Frontal cortex (tissue), 4 donors: ENCODE data around the gene WIF1. TPM values are rescaled to one million over a fixed set of nuclear protein-coding genes. Genes with fewer than 3 reads are reported as not detected.

Experiments
- DNase-seq, 2 donors: peaks; one replicate each; pipeline ENCODE4 v3.0.0; 2012; ENCODE audit warnings: low spot score in 2 of 2
- FAIRE-seq: peaks from 2 replicates; lab custom pipeline; 2012; peaks lifted over from hg19 to GRCh38; lab: Jason Lieb, UNC
- total RNA-seq: library from RNA; depleted of rRNA; stranded (reverse); fragments of >200 nt; gene quantifications from one replicate; pipeline ENCODE4 v1.2.3, GENCODE V29; 2014
- donor health status: control.
- donor health status: control.
- donor health status: control.

The WIF1 gene
- total RNA-seq, 1 donor from 2014 or later, result 0.41 TPM

- FAIRE-seq, result peak; percentile 61
These were observed 2.4 kb upstream of the WIF1 start for GRCh38 chr12:65123435-65124063.

GRCh38 chr12:65122703-65123102 lies 1.6 kb upstream of the WIF1 start:
- FAIRE-seq (no peak), DNase-seq (no peak)

More at GRCh38 chr12:65123435-65124063, 2.4 kb upstream of the WIF1 start:
- DNase-seq, result no peak

- FAIRE-seq, result no peak
- DNase-seq, result no peak
These were observed 908 bp upstream of the WIF1 start for GRCh38 chr12:65121956-65122469.

- DNase-seq (no peak), FAIRE-seq (no peak)
These were observed 2.0 kb downstream of the WIF1 start for GRCh38 chr12:65119063-65119462.

DNA sequence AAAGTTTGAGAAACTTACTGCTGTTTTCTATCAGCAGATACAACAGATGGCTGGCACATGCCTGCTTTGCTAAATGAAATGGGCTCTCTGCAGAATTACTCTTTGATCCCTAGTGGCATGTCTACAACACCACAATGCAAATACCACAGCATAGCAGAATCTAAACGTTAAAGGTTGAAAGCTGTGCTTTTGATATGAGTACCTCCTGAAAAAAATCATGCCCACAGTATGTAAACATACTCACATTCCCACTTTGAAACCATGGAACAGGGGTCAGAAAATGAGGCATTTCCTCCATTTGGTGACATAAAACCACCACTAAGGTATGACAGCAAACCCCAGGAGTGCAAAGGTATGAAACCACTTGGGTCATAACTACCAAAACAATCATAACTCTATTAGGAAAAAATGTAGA lies 7.5 kb downstream of the WIF1 start:
- DNase-seq (no peak), FAIRE-seq (no peak)

GRCh38 chr12:65106948-65107347 lies 14.2 kb downstream of the WIF1 start:
- no peak for FAIRE-seq
- no peak for DNase-seq

DNA sequence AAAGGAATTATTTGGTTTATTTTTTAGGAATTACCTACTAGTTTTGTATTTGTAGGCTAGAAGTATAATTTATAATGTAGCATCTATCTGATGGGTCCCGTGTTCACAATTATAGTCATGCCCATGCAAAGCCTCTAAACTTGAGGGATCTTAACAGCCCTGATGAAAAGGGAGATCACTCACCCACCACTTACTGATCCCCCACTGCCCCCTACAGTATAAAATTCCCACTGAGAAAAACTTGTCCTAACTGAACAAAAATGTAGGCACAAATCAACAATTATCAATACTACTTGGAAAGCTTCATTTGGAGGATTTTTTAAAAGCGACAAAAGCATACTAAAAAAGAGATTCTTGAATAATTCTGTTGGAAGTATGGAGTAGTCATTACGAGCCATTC lies 21.0 kb downstream of the WIF1 start:
- DNase-seq, result no peak
- FAIRE-seq, result no peak

DNA sequence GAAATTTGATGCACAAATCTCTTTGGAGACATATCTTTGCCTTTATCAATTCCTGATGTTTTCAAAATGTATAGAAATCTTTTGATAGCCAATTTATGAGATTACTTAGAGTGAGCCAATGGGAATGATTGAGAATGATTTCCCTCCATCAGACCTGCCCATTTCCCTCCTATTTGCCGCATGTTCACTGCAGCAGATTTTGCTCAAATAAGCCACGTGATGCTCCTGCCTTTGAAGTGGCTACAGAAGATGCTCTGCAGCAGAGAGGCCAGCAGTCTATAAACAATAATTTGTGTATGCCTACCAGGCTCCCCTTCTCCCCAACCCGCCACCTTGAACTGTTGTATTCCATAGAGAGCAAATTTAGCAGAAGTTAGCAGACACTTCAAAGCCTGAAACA lies 21.9 kb downstream of the WIF1 start:
- DNase-seq (no peak), FAIRE-seq (no peak)

DNA sequence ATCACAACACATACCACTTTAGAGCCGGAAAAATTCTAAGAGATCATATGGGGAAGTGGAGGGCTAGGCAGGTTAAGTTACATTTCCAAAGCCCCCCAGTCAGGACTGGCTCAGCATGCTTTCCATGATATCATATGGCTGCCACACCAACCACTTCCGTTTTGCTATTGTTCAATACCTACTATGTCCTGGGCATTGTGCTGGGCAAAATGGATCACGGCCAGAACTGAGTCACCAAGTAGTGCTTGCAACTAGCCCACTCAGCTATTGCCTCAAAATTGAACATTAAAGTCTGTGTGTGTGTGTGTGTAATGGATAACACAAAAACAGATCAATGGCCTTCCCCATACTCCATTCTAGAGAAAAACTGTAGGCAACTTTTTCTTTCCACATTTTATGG lies 22.7 kb downstream of the WIF1 start:
- DNase-seq (no peak), FAIRE-seq (no peak)

GRCh38 chr12:65094722-65095121 lies 26.4 kb downstream of the WIF1 start:
- DNase-seq (no peak), FAIRE-seq (no peak)

GRCh38 chr12:65093606-65094005 lies 27.5 kb downstream of the WIF1 start:
- DNase-seq, result no peak
- no peak for FAIRE-seq

GRCh38 chr12:65090461-65090860 lies 30.6 kb downstream of the WIF1 start:
- DNase-seq (no peak), FAIRE-seq (no peak)

GRCh38 chr12:65086236-65086635 lies 34.9 kb downstream of the WIF1 start:
- DNase-seq (no peak), FAIRE-seq (no peak)

- FAIRE-seq (no peak), DNase-seq (no peak)
These were observed 36.5 kb downstream of the WIF1 start for GRCh38 chr12:65084579-65084978.

DNA sequence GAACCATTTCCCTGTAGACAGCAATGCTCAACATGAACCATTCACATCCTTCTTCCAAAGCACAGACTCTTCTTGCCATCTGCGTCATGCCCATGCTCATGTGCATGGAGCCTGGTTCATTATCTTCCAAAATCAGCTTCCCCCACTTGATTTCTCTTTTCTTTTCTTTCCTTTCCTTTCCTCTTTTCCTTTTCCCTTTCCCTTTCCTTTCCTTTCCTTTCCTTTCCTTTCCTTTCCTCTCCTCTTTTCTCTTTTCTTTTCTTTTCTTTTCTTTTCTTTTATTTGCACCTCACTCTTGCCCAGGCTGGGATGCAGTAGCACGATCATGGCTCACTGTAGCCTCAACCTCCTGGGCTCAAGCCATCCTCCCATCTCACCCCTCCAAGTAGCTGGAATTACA lies 37.5 kb downstream of the WIF1 start:
- FAIRE-seq (no peak), DNase-seq (no peak)

GRCh38 chr12:65082406-65082805 lies 38.7 kb downstream of the WIF1 start:
- FAIRE-seq, result no peak
- DNase-seq, result no peak

DNA sequence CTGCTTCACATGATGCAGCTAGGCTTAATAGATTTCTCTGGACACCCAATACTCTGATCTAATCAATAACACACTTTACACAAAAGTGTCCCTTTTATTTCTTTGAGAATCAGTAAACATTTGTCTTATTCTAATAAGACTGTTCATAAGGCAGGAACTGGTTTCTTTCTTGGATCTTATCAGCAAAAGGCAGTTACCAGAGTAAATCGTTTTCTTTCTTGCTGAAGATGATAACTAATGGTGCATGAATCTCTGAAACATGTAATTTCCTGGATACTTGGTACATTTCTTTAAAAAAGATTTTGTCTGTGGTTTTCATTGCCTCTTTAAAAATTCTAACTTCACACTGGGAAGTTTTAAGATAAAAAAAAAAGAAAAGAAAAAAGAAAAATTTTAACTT lies 39.6 kb downstream of the WIF1 start:
- FAIRE-seq (no peak), DNase-seq (no peak)

DNA sequence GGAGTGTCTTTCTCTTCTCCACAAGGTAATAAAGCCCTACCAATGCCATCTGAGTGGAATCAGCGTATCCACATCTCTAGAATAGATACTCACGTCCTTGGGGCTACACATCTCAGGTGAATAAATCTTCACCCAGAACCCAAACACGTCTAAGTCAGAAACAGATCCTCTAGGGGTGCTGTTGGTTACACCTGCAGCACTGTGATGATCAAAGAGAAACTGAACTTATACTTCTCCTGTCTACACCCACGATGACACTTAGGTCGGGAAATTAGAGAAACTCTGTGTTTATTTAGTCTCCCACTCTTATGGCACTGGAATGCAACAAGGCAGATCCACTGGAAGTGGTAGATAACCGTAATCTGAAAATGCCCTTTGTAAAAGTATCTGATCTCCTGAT lies 46.2 kb downstream of the WIF1 start:
- no peak for FAIRE-seq
- no peak for DNase-seq

GRCh38 chr12:65069336-65069735 lies 51.8 kb downstream of the WIF1 start:
- FAIRE-seq (no peak), DNase-seq (no peak)

DNA sequence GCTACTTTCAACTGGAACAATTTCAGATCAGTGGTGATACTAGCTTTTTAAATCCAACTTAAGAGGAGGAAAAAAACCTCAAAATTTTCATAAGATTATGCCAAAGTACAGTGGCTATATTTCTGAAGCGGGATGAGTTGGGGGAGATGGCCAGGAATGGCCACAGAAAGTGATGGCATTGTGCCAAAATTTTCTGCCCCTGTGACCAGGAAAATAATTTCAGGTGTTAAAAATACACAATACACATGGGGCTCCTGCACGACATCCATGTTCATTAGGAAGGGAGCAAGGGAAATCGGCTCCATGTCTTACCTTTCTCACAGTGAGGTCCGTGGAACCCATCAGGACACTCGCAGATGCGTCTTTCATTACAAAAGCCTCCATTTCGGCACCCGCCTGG lies 53.7 kb downstream of the WIF1 start:
- no peak for FAIRE-seq

GRCh38 chr12:65055859-65056258 lies 65.2 kb downstream of the WIF1 start:
- no peak for FAIRE-seq
- DNase-seq, result no peak

More for the DNA sequence above, 53.7 kb downstream of the WIF1 start:
- DNase-seq, result no peak

DNA sequence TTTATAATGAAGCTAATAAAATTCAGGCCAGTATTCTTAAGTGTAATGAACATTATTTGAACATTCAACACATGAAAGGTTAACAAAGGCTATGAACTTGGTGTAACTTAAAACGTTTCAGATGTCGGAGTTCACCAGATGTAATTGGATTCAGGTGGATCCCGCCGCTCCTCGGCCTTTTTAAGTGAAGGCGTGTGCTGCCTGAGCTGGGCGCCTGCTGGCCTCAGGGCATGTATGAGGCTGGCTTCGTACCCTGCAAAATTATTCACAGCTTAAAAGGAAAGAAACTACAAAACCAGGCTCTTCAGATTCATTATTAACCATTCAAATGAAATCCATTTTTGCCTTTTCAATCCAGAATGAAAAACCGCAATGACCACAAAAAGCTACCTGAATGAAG lies 69.9 kb downstream of the WIF1 start:
- no peak for DNase-seq
- FAIRE-seq, result no peak
